ENCODE measurements around the gene PRKCA. TPM values are rescaled to one million over a fixed set of nuclear protein-coding genes. Genes with fewer than 3 reads are reported as not detected.

PRKCA gene
- total RNA-seq, 2 donors from 2014 or later: 6.5 to 6.6 TPM

DNA sequence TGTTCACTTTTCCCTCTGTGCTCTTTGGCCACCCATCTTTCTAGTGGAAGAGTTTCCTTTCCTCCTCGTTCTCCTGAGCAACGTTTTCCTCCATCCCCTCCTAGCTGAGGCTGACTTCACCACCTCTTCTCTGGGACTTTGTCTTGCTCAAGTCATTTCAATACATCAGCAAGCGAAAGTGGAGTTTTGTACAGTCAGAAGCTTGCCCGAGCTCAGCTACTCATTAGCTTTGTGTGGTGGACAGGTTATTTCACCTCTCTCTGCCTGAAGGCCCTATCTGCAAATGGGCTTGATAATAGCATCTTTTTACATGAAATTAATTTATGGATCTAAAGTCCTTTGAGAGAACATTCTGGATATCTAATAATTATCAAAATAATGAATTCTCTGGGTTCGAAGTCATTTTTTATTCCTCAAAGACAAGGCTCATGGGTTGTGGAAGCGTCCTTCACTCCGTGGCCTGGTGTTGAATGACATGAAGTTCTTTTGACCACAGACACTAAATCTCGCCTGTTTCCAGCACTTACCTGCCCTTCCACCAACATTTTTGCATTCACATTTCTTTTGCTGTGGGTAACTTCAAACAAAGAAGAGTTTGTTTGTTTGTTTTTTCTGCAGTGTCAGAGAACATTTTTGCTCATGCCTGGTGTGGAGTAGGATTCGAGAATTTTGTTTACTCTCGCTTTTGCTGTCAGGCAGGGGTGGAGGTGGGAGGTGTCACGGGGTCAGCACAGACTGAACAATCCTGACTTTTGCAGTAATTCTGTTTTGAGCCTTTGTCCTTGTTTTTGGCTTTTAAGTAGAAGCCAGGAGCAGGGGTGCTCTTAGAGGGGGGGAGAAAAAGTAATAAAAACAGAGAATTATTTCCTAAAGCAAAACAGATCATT is 377.5 kb downstream of the PRKCA start:
- ATAC-seq (no peak), DNase-seq (no peak)
- Histone ChIP-seq H3K4me3 (no peak overlapping the region), H3K27ac (no peak overlapping the region), H3K4me1 (no peaks in the 10 kb centered on the region), H3K36me3 (replicated peaks in 1 of 2; ENCODE audit: insufficient read depth in 1 of 2, low read depth in 2 of 2) (no peaks in the 10 kb centered on the region), H3K9me3 (no peaks in the 10 kb centered on the region), H3K27me3 (no peaks in the 10 kb centered on the region)
- intact Hi-C loops (cut with DNase I): loop anchor here (10.0 kb wide), 1 partner anchor 425 kb away; no protein-coding TSS in a partner anchor
- TF ChIP-seq, protein P1, sequence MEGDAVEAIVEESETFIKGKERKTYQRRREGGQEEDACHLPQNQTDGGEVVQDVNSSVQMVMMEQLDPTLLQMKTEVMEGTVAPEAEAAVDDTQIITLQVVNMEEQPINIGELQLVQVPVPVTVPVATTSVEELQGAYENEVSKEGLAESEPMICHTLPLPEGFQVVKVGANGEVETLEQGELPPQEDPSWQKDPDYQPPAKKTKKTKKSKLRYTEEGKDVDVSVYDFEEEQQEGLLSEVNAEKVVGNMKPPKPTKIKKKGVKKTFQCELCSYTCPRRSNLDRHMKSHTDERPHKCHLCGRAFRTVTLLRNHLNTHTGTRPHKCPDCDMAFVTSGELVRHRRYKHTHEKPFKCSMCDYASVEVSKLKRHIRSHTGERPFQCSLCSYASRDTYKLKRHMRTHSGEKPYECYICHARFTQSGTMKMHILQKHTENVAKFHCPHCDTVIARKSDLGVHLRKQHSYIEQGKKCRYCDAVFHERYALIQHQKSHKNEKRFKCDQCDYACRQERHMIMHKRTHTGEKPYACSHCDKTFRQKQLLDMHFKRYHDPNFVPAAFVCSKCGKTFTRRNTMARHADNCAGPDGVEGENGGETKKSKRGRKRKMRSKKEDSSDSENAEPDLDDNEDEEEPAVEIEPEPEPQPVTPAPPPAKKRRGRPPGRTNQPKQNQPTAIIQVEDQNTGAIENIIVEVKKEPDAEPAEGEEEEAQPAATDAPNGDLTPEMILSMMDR (IDR thresholded peaks at IDR 0.05): no peak
- TF ChIP-seq POLR2A (IDR thresholded peaks at IDR 0.05): no peak
- 81 to 89% methylated on average over 11 of the region's 11 CpGs for WGBS, 2 donors

DNA sequence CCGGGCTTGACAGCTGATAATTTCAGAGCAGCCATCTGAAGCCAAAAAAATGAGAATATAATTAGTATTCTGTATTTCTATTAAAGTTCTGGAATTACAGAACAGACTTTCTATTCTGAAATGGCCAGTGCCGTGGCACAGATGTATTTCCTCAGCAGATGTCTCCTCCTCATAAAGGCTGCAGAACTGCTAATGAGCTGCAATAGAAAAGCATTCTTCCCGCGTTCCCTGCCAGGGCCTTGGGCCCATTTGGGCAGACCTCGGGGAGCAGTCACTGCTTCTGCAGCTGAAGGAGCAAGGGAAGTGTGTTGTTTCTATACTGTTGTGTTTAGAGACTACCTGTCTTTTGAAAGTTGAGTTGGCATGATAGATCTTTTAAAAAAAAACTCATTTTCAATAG is 379.9 kb downstream of the PRKCA start:
- TF ChIP-seq, protein P1 (IDR thresholded peaks at IDR 0.05): no peak
- no peak for TF ChIP-seq POLR2A (IDR thresholded peaks at IDR 0.05)
- no peaks in the 10 kb centered on the region for H3K4me1 ChIP-seq
- intact Hi-C loops (cut with DNase I): no loop called here
- H3K36me3 ChIP-seq (replicated peaks in 1 of 2; ENCODE audit: insufficient read depth in 1 of 2, low read depth in 2 of 2): no peaks in the 10 kb centered on the region
- ATAC-seq (no peak), DNase-seq (no peak)
- WGBS, 2 donors: 66 to 69% methylated on average over 5 of the region's 5 CpGs
- no peak overlapping the region for H3K27ac ChIP-seq
- no peaks in the 10 kb centered on the region for H3K9me3 ChIP-seq
- H3K4me3 ChIP-seq: no peak overlapping the region
- no peaks in the 10 kb centered on the region for H3K27me3 ChIP-seq

DNA sequence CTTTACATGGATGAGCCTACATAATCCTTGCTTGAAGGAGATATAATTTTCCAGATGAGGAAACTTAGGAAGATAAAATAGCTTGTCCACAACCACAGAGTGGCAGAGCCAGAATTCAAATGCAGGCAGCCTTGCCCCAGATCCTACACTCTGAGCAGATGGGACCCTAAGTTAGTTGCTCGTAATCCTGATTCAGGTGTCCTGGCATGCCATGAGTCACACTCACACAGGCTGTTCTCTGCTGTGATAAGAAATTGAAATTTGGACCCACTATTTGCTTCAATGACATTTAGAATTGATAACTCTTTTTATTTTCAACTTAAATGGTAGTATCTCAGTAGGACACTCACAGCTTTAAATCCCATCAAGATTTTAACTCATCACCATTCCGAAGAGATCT is 381.8 kb downstream of the PRKCA start:
- Histone ChIP-seq H3K27me3 (no peaks in the 10 kb centered on the region), H3K9me3 (no peaks in the 10 kb centered on the region), H3K36me3 (replicated peaks in 1 of 2; ENCODE audit: insufficient read depth in 1 of 2, low read depth in 2 of 2) (no peaks in the 10 kb centered on the region), H3K4me1 (no peaks in the 10 kb centered on the region), H3K27ac (no peak overlapping the region), H3K4me3 (no peak overlapping the region)
- intact Hi-C loops (cut with DNase I): no loop called here
- ATAC-seq (no peak), DNase-seq (no peak)
- no peak for TF ChIP-seq POLR2A (IDR thresholded peaks at IDR 0.05)
- TF ChIP-seq, protein P1 (IDR thresholded peaks at IDR 0.05): no peak
- 54 to 62% methylated on average over 2 of the region's 2 CpGs for WGBS, 2 donors

DNA sequence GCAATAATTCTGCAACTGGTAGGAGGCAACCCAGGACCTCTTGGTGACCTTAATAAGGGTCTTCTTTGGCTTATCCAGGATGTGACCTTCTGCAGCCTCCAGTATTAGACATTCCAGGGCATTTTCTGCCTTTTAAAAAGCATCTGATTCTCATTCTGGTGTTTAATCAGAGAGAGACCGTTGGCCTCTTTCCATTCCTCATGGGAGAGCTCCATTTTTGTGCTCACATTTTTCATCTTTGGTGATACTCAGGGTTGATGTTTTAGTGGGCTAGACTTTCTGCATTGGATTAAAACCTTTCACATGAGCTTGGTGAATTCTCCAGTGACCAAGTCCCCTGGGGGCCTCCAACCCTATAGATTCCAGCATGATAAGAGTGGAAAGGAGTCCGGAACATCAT is 382.3 kb downstream of the PRKCA start:
- Histone ChIP-seq H3K27ac (no peak overlapping the region), H3K27me3 (no peaks in the 10 kb centered on the region), H3K9me3 (no peaks in the 10 kb centered on the region), H3K36me3 (replicated peaks in 1 of 2; ENCODE audit: insufficient read depth in 1 of 2, low read depth in 2 of 2) (no peaks in the 10 kb centered on the region), H3K4me1 (no peaks in the 10 kb centered on the region), H3K4me3 (no peak overlapping the region)
- 85 to 88% methylated on average over 2 of the region's 2 CpGs for WGBS, 2 donors
- no peak for DNase-seq
- TF ChIP-seq POLR2A (IDR thresholded peaks at IDR 0.05): no peak
- TF ChIP-seq, protein P1 (IDR thresholded peaks at IDR 0.05): no peak
- ATAC-seq: no peak
- intact Hi-C loops (cut with DNase I): no loop called here

DNA sequence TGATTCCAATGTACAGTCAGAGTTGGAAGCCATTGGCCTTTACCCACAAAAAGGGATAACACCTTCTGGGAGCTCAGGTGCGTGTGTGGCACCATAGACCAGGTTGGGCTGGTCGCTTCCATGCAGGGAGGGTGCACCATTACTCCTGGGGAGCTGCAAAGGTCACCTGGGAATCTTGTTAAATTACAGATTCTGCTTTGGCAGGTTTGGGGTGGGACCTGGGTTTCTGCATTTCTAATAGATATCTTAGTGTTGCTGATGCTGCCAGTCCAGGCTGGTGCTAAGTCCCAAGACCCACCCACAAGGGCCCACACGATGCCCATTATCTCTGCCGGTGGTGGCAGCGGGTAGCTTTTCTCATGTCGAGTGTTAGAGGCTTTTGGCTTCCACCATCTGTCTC is 384.2 kb downstream of the PRKCA start:
- 91 to 95% methylated on average over 5 to 6 of the region's 6 CpGs for WGBS, 2 donors
- ATAC-seq (no peak), DNase-seq (no peak)
- H3K4me3 ChIP-seq: no peak overlapping the region
- intact Hi-C loops (cut with DNase I): no loop called here
- TF ChIP-seq, protein P1 (IDR thresholded peaks at IDR 0.05): no peak
- no peak for TF ChIP-seq POLR2A (IDR thresholded peaks at IDR 0.05)
- H3K27ac ChIP-seq: no peak overlapping the region
- no peaks in the 10 kb centered on the region for H3K4me1 ChIP-seq
- H3K27me3 ChIP-seq: no peaks in the 10 kb centered on the region
- H3K9me3 ChIP-seq: no peaks in the 10 kb centered on the region
- no peaks in the 10 kb centered on the region for H3K36me3 ChIP-seq (replicated peaks in 1 of 2; ENCODE audit: insufficient read depth in 1 of 2, low read depth in 2 of 2)
